Measurements from ENCODE around the gene MAP3K8. TPM values are rescaled to one million over a fixed set of nuclear protein-coding genes. Genes with fewer than 3 reads are reported as not detected.
A peak's percentile ranks its signal among the peaks of the same experiment; 100 is the strongest.

The MAP3K8 gene
- polyA plus RNA-seq, 3 donors = 54.5 to 206 (median 59.2) TPM

GRCh38 chr10:30447125-30447799, 13.3 kb downstream of the MAP3K8 start:
- Histone ChIP-seq H3K79me2 (ENCODE audit: insufficient read depth, low read length) (peaks cover 42% of the 10 kb centered on the region), H3K4me3 (replicated peaks in 1 of 3; ENCODE audit: low read depth in 2 of 3, low read length in 3 of 3) (no peak overlapping the region), H2AFZ (ENCODE audit: insufficient read depth, low read depth, low read length, poor library complexity, severe bottlenecking) (no peak overlapping the region), H3K27me3 (ENCODE audit: control insufficient read depth in 2 of 2, insufficient read depth in 2 of 2, low read length in 2 of 2) (no peaks in the 10 kb centered on the region), H3K4me1 (ENCODE audit: control insufficient read depth in 1 of 2, insufficient read depth in 2 of 2, low read length in 2 of 2) (peaks cover 6 to 10% of the 10 kb centered on the region in 2 donors), H3K9ac (ENCODE audit: insufficient read depth, low read length, poor library complexity, severe bottlenecking) (no peak overlapping the region), H3K9me3 (replicated peaks in 1 of 2; ENCODE audit: control insufficient read depth in 1 of 2, insufficient read depth in 1 of 2, low read length in 2 of 2) (no peaks in the 10 kb centered on the region), H4K20me1 (ENCODE audit: insufficient read depth, low read length) (peaks cover 73% of the 10 kb centered on the region), H3K4me2 (replicated peaks; ENCODE audit: extremely low read depth, low read length, poor library complexity, severe bottlenecking) (no peak overlapping the region), H3K36me3 (replicated peaks in 1 of 2; ENCODE audit: control insufficient read depth in 1 of 2, insufficient read depth in 2 of 2, low read length in 2 of 2) (peaks cover 68 to 77% of the 10 kb centered on the region in 2 donors), H3K27ac (ENCODE audit: low read depth in 1 of 2, low read length in 2 of 2) (peak overlapping the region in 1 of 2 donors; percentile 30)
- TF ChIP-seq, protein P1, sequence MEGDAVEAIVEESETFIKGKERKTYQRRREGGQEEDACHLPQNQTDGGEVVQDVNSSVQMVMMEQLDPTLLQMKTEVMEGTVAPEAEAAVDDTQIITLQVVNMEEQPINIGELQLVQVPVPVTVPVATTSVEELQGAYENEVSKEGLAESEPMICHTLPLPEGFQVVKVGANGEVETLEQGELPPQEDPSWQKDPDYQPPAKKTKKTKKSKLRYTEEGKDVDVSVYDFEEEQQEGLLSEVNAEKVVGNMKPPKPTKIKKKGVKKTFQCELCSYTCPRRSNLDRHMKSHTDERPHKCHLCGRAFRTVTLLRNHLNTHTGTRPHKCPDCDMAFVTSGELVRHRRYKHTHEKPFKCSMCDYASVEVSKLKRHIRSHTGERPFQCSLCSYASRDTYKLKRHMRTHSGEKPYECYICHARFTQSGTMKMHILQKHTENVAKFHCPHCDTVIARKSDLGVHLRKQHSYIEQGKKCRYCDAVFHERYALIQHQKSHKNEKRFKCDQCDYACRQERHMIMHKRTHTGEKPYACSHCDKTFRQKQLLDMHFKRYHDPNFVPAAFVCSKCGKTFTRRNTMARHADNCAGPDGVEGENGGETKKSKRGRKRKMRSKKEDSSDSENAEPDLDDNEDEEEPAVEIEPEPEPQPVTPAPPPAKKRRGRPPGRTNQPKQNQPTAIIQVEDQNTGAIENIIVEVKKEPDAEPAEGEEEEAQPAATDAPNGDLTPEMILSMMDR (IDR thresholded peaks at IDR 0.05) = no peak
- Mint-ChIP-seq H3K27me3 (ENCODE audit: low read depth in 3 of 3) (peaks cover 0 to 2% (median 0%) of the 10 kb centered on the region in 3 donors), H3K36me3 (peaks cover 65 to 82% of the 10 kb centered on the region in 2 donors), H3K4me1 (peaks cover 17% of the 10 kb centered on the region), H3K27ac (peak overlapping the region in 2 of 7 donors; percentile 65 to 71), H3K9me3 (peaks cover 0 to 3% (median 0%) of the 10 kb centered on the region in 7 donors), H3K4me3 (no peak overlapping the region)
- intact Hi-C loops (cut with micrococcal nuclease) = loop anchor here in 1 of 2 donors (10.0 kb wide), 1 partner anchor 88 kb away; no protein-coding TSS in a partner anchor
- 80% methylated on average over 2 of the region's 10 CpGs for WGBS (ENCODE audit: insufficient coverage)
- peak; percentile 36 to 80 (median 58) for DNase-seq

GRCh38 chr10:30448092-30448491, 14.1 kb downstream of the MAP3K8 start:
- Mint-ChIP-seq H3K27me3 (ENCODE audit: low read depth in 3 of 3) (peaks cover 0 to 2% (median 0%) of the 10 kb centered on the region in 3 donors), H3K4me3 (no peak overlapping the region), H3K4me1 (peaks cover 14% of the 10 kb centered on the region), H3K36me3 (peaks cover 61 to 79% of the 10 kb centered on the region in 2 donors), H3K27ac (peak overlapping the region in 2 of 7 donors; percentile 14 to 73), H3K9me3 (peaks cover 0 to 3% (median 0%) of the 10 kb centered on the region in 7 donors)
- H2AFZ ChIP-seq (ENCODE audit: insufficient read depth, low read depth, low read length, poor library complexity, severe bottlenecking) = no peak overlapping the region
- DNase-seq = no peak
- no peak overlapping the region for H3K4me2 ChIP-seq (replicated peaks; ENCODE audit: extremely low read depth, low read length, poor library complexity, severe bottlenecking)
- H3K36me3 ChIP-seq (replicated peaks in 1 of 2; ENCODE audit: control insufficient read depth in 1 of 2, insufficient read depth in 2 of 2, low read length in 2 of 2) = peaks cover 68 to 75% of the 10 kb centered on the region in 2 donors
- H3K9me3 ChIP-seq (replicated peaks in 1 of 2; ENCODE audit: control insufficient read depth in 1 of 2, insufficient read depth in 1 of 2, low read length in 2 of 2) = no peaks in the 10 kb centered on the region
- WGBS (ENCODE audit: insufficient coverage) = no CpG with 5 or more reads among the region's 1 CpG
- H4K20me1 ChIP-seq (ENCODE audit: insufficient read depth, low read length) = peaks cover 64% of the 10 kb centered on the region
- H3K27me3 ChIP-seq (ENCODE audit: control insufficient read depth in 2 of 2, insufficient read depth in 2 of 2, low read length in 2 of 2) = no peaks in the 10 kb centered on the region
- peaks cover 34% of the 10 kb centered on the region for H3K79me2 ChIP-seq (ENCODE audit: insufficient read depth, low read length)
- TF ChIP-seq, protein P1 (IDR thresholded peaks at IDR 0.05) = no peak
- H3K4me1 ChIP-seq (ENCODE audit: control insufficient read depth in 1 of 2, insufficient read depth in 2 of 2, low read length in 2 of 2) = peaks cover 6 to 10% of the 10 kb centered on the region in 2 donors
- intact Hi-C loops (cut with micrococcal nuclease) = loop anchor here in 1 of 2 donors (10.0 kb wide), 1 partner anchor 87 kb away; no protein-coding TSS in a partner anchor
- H3K4me3 ChIP-seq (replicated peaks in 1 of 3; ENCODE audit: low read depth in 2 of 3, low read length in 3 of 3) = no peak overlapping the region
- H3K27ac ChIP-seq (ENCODE audit: low read depth in 1 of 2, low read length in 2 of 2) = peak overlapping the region in 1 of 2 donors; percentile 27
- H3K9ac ChIP-seq (ENCODE audit: insufficient read depth, low read length, poor library complexity, severe bottlenecking) = no peak overlapping the region

Data from CD14-positive monocyte (primary cell).